ENCODE data around the gene DNAH14.

The DNAH14 gene

GRCh38 chr1:225409051-225409450 is 479.6 kb downstream of the DNAH14 start:
- no peak overlapping the region for H2BK120ac ChIP-seq (ENCODE audit: low read depth, low read length)
- H3K4me1 ChIP-seq (ENCODE audit: control insufficient read depth in 2 of 2, insufficient read depth in 1 of 2, low read depth in 1 of 2, low read length in 2 of 2), result no peaks in the 10 kb centered on the region
- no peak overlapping the region for H3K4ac ChIP-seq (ENCODE audit: low read length)
- no peak overlapping the region for H3K9ac ChIP-seq (ENCODE audit: low read depth, low read length, poor library complexity)
- no peak overlapping the region for H3K14ac ChIP-seq (ENCODE audit: low read length)
- H2AK5ac ChIP-seq (ENCODE audit: low read depth, low read length), result no peak overlapping the region
- DNase-seq (ENCODE audit: low spot score), result no peak
- no peak overlapping the region for H4K91ac ChIP-seq (ENCODE audit: low read depth, low read length, poor library complexity)
- no peak overlapping the region for H2BK5ac ChIP-seq (ENCODE audit: low read length)
- no peaks in the 10 kb centered on the region for H3K27me3 ChIP-seq (ENCODE audit: control insufficient read depth in 3 of 3, insufficient read depth in 3 of 3, low read depth in 1 of 3, low read length in 3 of 3)
- no peak overlapping the region for H2BK15ac ChIP-seq (ENCODE audit: low read length)
- no peak overlapping the region for H2AFZ ChIP-seq (ENCODE audit: low read length)
- no peak overlapping the region for H3K4me3 ChIP-seq (ENCODE audit: low read length in 2 of 2)
- H3K23ac ChIP-seq (ENCODE audit: low read depth, low read length, poor library complexity), result no peak overlapping the region
- H3K4me2 ChIP-seq (ENCODE audit: insufficient read depth, low read length, poor library complexity, severe bottlenecking), result no peak overlapping the region
- H2BK12ac ChIP-seq (ENCODE audit: low read length), result no peak overlapping the region
- H3K27ac ChIP-seq (replicated peaks; ENCODE audit: low read length), result no peak overlapping the region
- peaks cover 22 to 100% of the 10 kb centered on the region in 2 donors for H3K36me3 ChIP-seq (replicated peaks in 1 of 2; ENCODE audit: control insufficient read depth in 2 of 2, insufficient read depth in 2 of 2, low read length in 2 of 2)
- no peaks in the 10 kb centered on the region for H3K9me3 ChIP-seq (replicated peaks in 1 of 2; ENCODE audit: control insufficient read depth in 2 of 2, insufficient read depth in 1 of 2, low read depth in 1 of 2, low read length in 2 of 2)
- no peak overlapping the region for H3K18ac ChIP-seq (ENCODE audit: low read length)
- WGBS, 2 donors (ENCODE audit: extremely low coverage in 2 of 2, insufficient read length in 2 of 2, insufficient replicate concordance in 1 of 2), result no CpG with 5 or more reads among the region's 8 CpGs
- H3K79me1 ChIP-seq (ENCODE audit: low read depth, low read length), result peaks cover 2% of the 10 kb centered on the region
- H4K8ac ChIP-seq (ENCODE audit: low read depth, low read length), result no peak overlapping the region

GRCh38 chr1:225410036-225410435 is 480.6 kb downstream of the DNAH14 start:
- Histone ChIP-seq H4K91ac (ENCODE audit: low read depth, low read length, poor library complexity) (no peak overlapping the region), H3K14ac (ENCODE audit: low read length) (no peak overlapping the region), H3K18ac (ENCODE audit: low read length) (no peak overlapping the region), H3K27ac (replicated peaks; ENCODE audit: low read length) (no peak overlapping the region), H4K8ac (ENCODE audit: low read depth, low read length) (no peak overlapping the region), H3K4me3 (ENCODE audit: low read length in 2 of 2) (no peak overlapping the region), H3K9ac (ENCODE audit: low read depth, low read length, poor library complexity) (no peak overlapping the region), H3K4me2 (ENCODE audit: insufficient read depth, low read length, poor library complexity, severe bottlenecking) (no peak overlapping the region), H3K4me1 (ENCODE audit: control insufficient read depth in 2 of 2, insufficient read depth in 1 of 2, low read depth in 1 of 2, low read length in 2 of 2) (no peaks in the 10 kb centered on the region), H2BK12ac (ENCODE audit: low read length) (no peak overlapping the region), H2AFZ (ENCODE audit: low read length) (no peak overlapping the region), H2BK5ac (ENCODE audit: low read length) (no peak overlapping the region), H3K27me3 (ENCODE audit: control insufficient read depth in 3 of 3, insufficient read depth in 3 of 3, low read depth in 1 of 3, low read length in 3 of 3) (no peaks in the 10 kb centered on the region), H3K36me3 (replicated peaks in 1 of 2; ENCODE audit: control insufficient read depth in 2 of 2, insufficient read depth in 2 of 2, low read length in 2 of 2) (peaks cover 24 to 100% of the 10 kb centered on the region in 2 donors), H3K23ac (ENCODE audit: low read depth, low read length, poor library complexity) (no peak overlapping the region), H3K79me1 (ENCODE audit: low read depth, low read length) (peaks cover 2% of the 10 kb centered on the region), H2BK120ac (ENCODE audit: low read depth, low read length) (no peak overlapping the region), H3K4ac (ENCODE audit: low read length) (no peak overlapping the region), H2BK15ac (ENCODE audit: low read length) (no peak overlapping the region), H3K9me3 (replicated peaks in 1 of 2; ENCODE audit: control insufficient read depth in 2 of 2, insufficient read depth in 1 of 2, low read depth in 1 of 2, low read length in 2 of 2) (no peaks in the 10 kb centered on the region), H2AK5ac (ENCODE audit: low read depth, low read length) (no peak overlapping the region)
- WGBS, 2 donors (ENCODE audit: extremely low coverage in 2 of 2, insufficient read length in 2 of 2, insufficient replicate concordance in 1 of 2), result no CpG with 5 or more reads among the region's 6 CpGs
- DNase-seq (ENCODE audit: low spot score), result no peak

GRCh38 chr1:225412321-225412720 is 482.8 kb downstream of the DNAH14 start:
- no peak overlapping the region for H2AFZ ChIP-seq (ENCODE audit: low read length)
- no peak overlapping the region for H3K4me2 ChIP-seq (ENCODE audit: insufficient read depth, low read length, poor library complexity, severe bottlenecking)
- H2BK5ac ChIP-seq (ENCODE audit: low read length), result no peak overlapping the region
- no peak overlapping the region for H3K27ac ChIP-seq (replicated peaks; ENCODE audit: low read length)
- H3K14ac ChIP-seq (ENCODE audit: low read length), result no peak overlapping the region
- no peak overlapping the region for H2BK120ac ChIP-seq (ENCODE audit: low read depth, low read length)
- H3K79me1 ChIP-seq (ENCODE audit: low read depth, low read length), result no peaks in the 10 kb centered on the region
- WGBS, 2 donors (ENCODE audit: extremely low coverage in 2 of 2, insufficient read length in 2 of 2, insufficient replicate concordance in 1 of 2), result no CpG with 5 or more reads among the region's 10 CpGs
- no peak overlapping the region for H3K9ac ChIP-seq (ENCODE audit: low read depth, low read length, poor library complexity)
- no peak overlapping the region for H3K4me3 ChIP-seq (ENCODE audit: low read length in 2 of 2)
- DNase-seq (ENCODE audit: low spot score), result no peak
- H3K4me1 ChIP-seq (ENCODE audit: control insufficient read depth in 2 of 2, insufficient read depth in 1 of 2, low read depth in 1 of 2, low read length in 2 of 2), result no peaks in the 10 kb centered on the region
- no peak overlapping the region for H4K8ac ChIP-seq (ENCODE audit: low read depth, low read length)
- no peaks in the 10 kb centered on the region for H3K9me3 ChIP-seq (replicated peaks in 1 of 2; ENCODE audit: control insufficient read depth in 2 of 2, insufficient read depth in 1 of 2, low read depth in 1 of 2, low read length in 2 of 2)
- no peak overlapping the region for H3K18ac ChIP-seq (ENCODE audit: low read length)
- H2BK15ac ChIP-seq (ENCODE audit: low read length), result no peak overlapping the region
- H2BK12ac ChIP-seq (ENCODE audit: low read length), result no peak overlapping the region
- no peaks in the 10 kb centered on the region for H3K27me3 ChIP-seq (ENCODE audit: control insufficient read depth in 3 of 3, insufficient read depth in 3 of 3, low read depth in 1 of 3, low read length in 3 of 3)
- peaks cover 18 to 100% of the 10 kb centered on the region in 2 donors for H3K36me3 ChIP-seq (replicated peaks in 1 of 2; ENCODE audit: control insufficient read depth in 2 of 2, insufficient read depth in 2 of 2, low read length in 2 of 2)
- no peak overlapping the region for H2AK5ac ChIP-seq (ENCODE audit: low read depth, low read length)
- H3K23ac ChIP-seq (ENCODE audit: low read depth, low read length, poor library complexity), result no peak overlapping the region
- no peak overlapping the region for H3K4ac ChIP-seq (ENCODE audit: low read length)
- no peak overlapping the region for H4K91ac ChIP-seq (ENCODE audit: low read depth, low read length, poor library complexity)

GRCh38 chr1:225412803-225413351 is 483.4 kb downstream of the DNAH14 start:
- no peak overlapping the region for H2AFZ ChIP-seq (ENCODE audit: low read length)
- peaks cover 21 to 100% of the 10 kb centered on the region in 2 donors for H3K36me3 ChIP-seq (replicated peaks in 1 of 2; ENCODE audit: control insufficient read depth in 2 of 2, insufficient read depth in 2 of 2, low read length in 2 of 2)
- no peak overlapping the region for H3K18ac ChIP-seq (ENCODE audit: low read length)
- H3K4ac ChIP-seq (ENCODE audit: low read length), result no peak overlapping the region
- H3K79me1 ChIP-seq (ENCODE audit: low read depth, low read length), result no peaks in the 10 kb centered on the region
- H4K91ac ChIP-seq (ENCODE audit: low read depth, low read length, poor library complexity), result no peak overlapping the region
- H2AK5ac ChIP-seq (ENCODE audit: low read depth, low read length), result no peak overlapping the region
- no peak overlapping the region for H2BK5ac ChIP-seq (ENCODE audit: low read length)
- H3K27ac ChIP-seq (replicated peaks; ENCODE audit: low read length), result no peak overlapping the region
- no peak overlapping the region for H3K14ac ChIP-seq (ENCODE audit: low read length)
- H3K9ac ChIP-seq (ENCODE audit: low read depth, low read length, poor library complexity), result no peak overlapping the region
- H3K23ac ChIP-seq (ENCODE audit: low read depth, low read length, poor library complexity), result no peak overlapping the region
- H3K27me3 ChIP-seq (ENCODE audit: control insufficient read depth in 3 of 3, insufficient read depth in 3 of 3, low read depth in 1 of 3, low read length in 3 of 3), result no peaks in the 10 kb centered on the region
- WGBS, 2 donors (ENCODE audit: extremely low coverage in 2 of 2, insufficient read length in 2 of 2, insufficient replicate concordance in 1 of 2), result no CpG with 5 or more reads among the region's 10 CpGs
- H2BK120ac ChIP-seq (ENCODE audit: low read depth, low read length), result no peak overlapping the region
- H4K8ac ChIP-seq (ENCODE audit: low read depth, low read length), result no peak overlapping the region
- DNase-seq (ENCODE audit: low spot score), result no peak
- H2BK15ac ChIP-seq (ENCODE audit: low read length), result no peak overlapping the region
- H3K4me3 ChIP-seq (ENCODE audit: low read length in 2 of 2), result no peak overlapping the region
- no peak overlapping the region for H2BK12ac ChIP-seq (ENCODE audit: low read length)
- no peaks in the 10 kb centered on the region for H3K4me1 ChIP-seq (ENCODE audit: control insufficient read depth in 2 of 2, insufficient read depth in 1 of 2, low read depth in 1 of 2, low read length in 2 of 2)
- H3K9me3 ChIP-seq (replicated peaks in 1 of 2; ENCODE audit: control insufficient read depth in 2 of 2, insufficient read depth in 1 of 2, low read depth in 1 of 2, low read length in 2 of 2), result no peaks in the 10 kb centered on the region
- no peak overlapping the region for H3K4me2 ChIP-seq (ENCODE audit: insufficient read depth, low read length, poor library complexity, severe bottlenecking)

All from neuronal stem cell (in vitro differentiated cells).